ENCODE results near the gene NSRP1.

Gene NSRP1

GRCh38 chr17:30161601-30162000 lies 45.0 kb downstream of the NSRP1 start:
- Histone ChIP-seq H3K9me3 (ENCODE audit: control insufficient read depth, insufficient read depth, low read length) (no peaks in the 10 kb centered on the region), H3K27me3 (ENCODE audit: control insufficient read depth, insufficient read depth, low read length) (no peaks in the 10 kb centered on the region), H3K9ac (ENCODE audit: low read depth, low read length) (no peak overlapping the region), H3K4me3 (ENCODE audit: low read depth, low read length) (no peak overlapping the region), H3K4me1 (ENCODE audit: control insufficient read depth, insufficient read depth, low read length) (no peaks in the 10 kb centered on the region), H3K36me3 (ENCODE audit: control insufficient read depth, insufficient read depth, low read length) (no peaks in the 10 kb centered on the region)

GRCh38 chr17:30164531-30164930 lies 47.9 kb downstream of the NSRP1 start:
- Histone ChIP-seq H3K9me3 (ENCODE audit: control insufficient read depth, insufficient read depth, low read length) (no peaks in the 10 kb centered on the region), H3K9ac (ENCODE audit: low read depth, low read length) (no peak overlapping the region), H3K4me1 (ENCODE audit: control insufficient read depth, insufficient read depth, low read length) (no peaks in the 10 kb centered on the region), H3K27me3 (ENCODE audit: control insufficient read depth, insufficient read depth, low read length) (no peaks in the 10 kb centered on the region), H3K4me3 (ENCODE audit: low read depth, low read length) (no peak overlapping the region), H3K36me3 (ENCODE audit: control insufficient read depth, insufficient read depth, low read length) (no peaks in the 10 kb centered on the region)

DNA sequence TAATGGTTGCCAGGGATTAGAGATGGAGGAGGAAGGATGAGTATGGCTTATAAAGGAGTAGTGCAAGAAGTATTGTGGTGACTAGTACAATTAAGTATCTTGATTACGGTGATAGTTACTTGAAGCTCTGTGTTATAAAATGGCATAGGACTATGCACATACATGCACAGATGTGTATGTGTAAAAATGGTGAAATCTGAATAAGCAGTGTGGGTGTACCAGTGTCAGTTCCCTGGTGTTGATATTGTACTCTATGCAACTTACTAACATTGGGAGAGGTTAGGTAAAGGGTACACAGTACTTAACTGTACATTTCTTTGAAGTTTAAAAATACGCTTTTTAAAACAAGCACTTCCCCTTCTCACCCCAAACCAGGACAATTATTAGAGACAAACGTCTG lies 48.5 kb downstream of the NSRP1 start:
- Histone ChIP-seq H3K4me3 (ENCODE audit: low read depth, low read length) (no peak overlapping the region), H3K4me1 (ENCODE audit: control insufficient read depth, insufficient read depth, low read length) (no peaks in the 10 kb centered on the region), H3K36me3 (ENCODE audit: control insufficient read depth, insufficient read depth, low read length) (no peaks in the 10 kb centered on the region), H3K9ac (ENCODE audit: low read depth, low read length) (no peak overlapping the region), H3K9me3 (ENCODE audit: control insufficient read depth, insufficient read depth, low read length) (no peaks in the 10 kb centered on the region), H3K27me3 (ENCODE audit: control insufficient read depth, insufficient read depth, low read length) (no peaks in the 10 kb centered on the region)

DNA sequence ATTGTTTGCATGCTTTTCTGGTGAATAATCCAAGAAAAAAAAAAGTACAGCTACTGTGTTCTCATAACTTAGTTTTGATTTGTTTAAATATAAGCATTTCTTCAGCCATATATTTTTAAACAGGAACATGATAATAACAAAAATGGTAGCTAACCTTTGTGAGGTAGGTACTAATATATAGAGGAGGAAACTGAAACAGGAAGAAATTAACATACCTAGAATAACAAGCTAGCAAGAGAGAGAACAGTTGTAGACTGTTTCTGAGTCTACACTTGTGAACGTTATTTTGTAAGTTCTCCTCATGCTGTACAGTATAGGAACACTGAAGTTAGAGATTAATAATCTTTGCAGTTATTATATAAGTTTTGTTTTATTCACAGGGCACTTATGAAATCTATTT lies 49.3 kb downstream of the NSRP1 start:
- Histone ChIP-seq H3K9me3 (ENCODE audit: control insufficient read depth, insufficient read depth, low read length) (no peaks in the 10 kb centered on the region), H3K4me3 (ENCODE audit: low read depth, low read length) (no peak overlapping the region), H3K27me3 (ENCODE audit: control insufficient read depth, insufficient read depth, low read length) (no peaks in the 10 kb centered on the region), H3K9ac (ENCODE audit: low read depth, low read length) (no peak overlapping the region), H3K4me1 (ENCODE audit: control insufficient read depth, insufficient read depth, low read length) (no peaks in the 10 kb centered on the region), H3K36me3 (ENCODE audit: control insufficient read depth, insufficient read depth, low read length) (no peaks in the 10 kb centered on the region)

DNA sequence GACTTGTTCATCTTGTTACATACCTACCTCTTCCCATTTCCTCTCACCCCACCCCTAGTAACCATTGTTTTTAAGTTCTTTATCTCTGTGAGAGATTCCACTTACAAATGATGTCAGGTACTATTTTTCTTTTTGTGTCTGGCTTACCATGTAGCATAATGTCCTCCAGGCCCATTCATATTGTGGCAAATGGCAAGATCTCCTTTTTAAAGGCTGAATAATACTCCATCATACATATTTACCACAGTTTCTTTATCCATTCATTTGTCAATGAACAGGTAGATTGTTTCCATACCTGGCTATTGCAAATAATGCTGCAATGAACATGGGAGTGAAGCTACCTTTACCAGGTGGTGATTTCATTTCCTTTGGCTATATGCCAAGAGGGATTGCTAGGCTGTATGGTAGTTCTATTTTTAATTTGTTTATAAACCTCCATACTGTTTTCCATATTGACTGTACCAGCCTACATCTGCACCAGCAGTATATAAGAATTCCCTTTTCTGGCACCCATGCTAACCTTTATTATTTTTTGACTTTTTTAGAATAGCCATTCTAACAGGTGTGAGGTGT lies 53.9 kb downstream of the NSRP1 start:
- H3K4me3 ChIP-seq (ENCODE audit: low read depth, low read length): no peak overlapping the region
- no peaks in the 10 kb centered on the region for H3K27me3 ChIP-seq (ENCODE audit: control insufficient read depth, insufficient read depth, low read length)
- H3K4me1 ChIP-seq (ENCODE audit: control insufficient read depth, insufficient read depth, low read length): no peaks in the 10 kb centered on the region
- no peaks in the 10 kb centered on the region for H3K9me3 ChIP-seq (ENCODE audit: control insufficient read depth, insufficient read depth, low read length)
- H3K36me3 ChIP-seq (ENCODE audit: control insufficient read depth, insufficient read depth, low read length): no peaks in the 10 kb centered on the region
- H3K9ac ChIP-seq (ENCODE audit: low read depth, low read length): no peak overlapping the region

GRCh38 chr17:30172560-30172959 lies 55.9 kb downstream of the NSRP1 start:
- no peaks in the 10 kb centered on the region for H3K4me1 ChIP-seq (ENCODE audit: control insufficient read depth, insufficient read depth, low read length)

GRCh38 chr17:30173649-30174048 lies 57.0 kb downstream of the NSRP1 start:
- Histone ChIP-seq H3K27me3 (ENCODE audit: control insufficient read depth, insufficient read depth, low read length) (no peaks in the 10 kb centered on the region), H3K4me3 (ENCODE audit: low read depth, low read length) (no peak overlapping the region), H3K9ac (ENCODE audit: low read depth, low read length) (no peak overlapping the region), H3K4me1 (ENCODE audit: control insufficient read depth, insufficient read depth, low read length) (no peaks in the 10 kb centered on the region), H3K9me3 (ENCODE audit: control insufficient read depth, insufficient read depth, low read length) (no peaks in the 10 kb centered on the region), H3K36me3 (ENCODE audit: control insufficient read depth, insufficient read depth, low read length) (no peaks in the 10 kb centered on the region)

More at GRCh38 chr17:30172560-30172959, 55.9 kb downstream of the NSRP1 start:
- no peaks in the 10 kb centered on the region for H3K9me3 ChIP-seq (ENCODE audit: control insufficient read depth, insufficient read depth, low read length)
- no peaks in the 10 kb centered on the region for H3K36me3 ChIP-seq (ENCODE audit: control insufficient read depth, insufficient read depth, low read length)
- H3K27me3 ChIP-seq (ENCODE audit: control insufficient read depth, insufficient read depth, low read length): no peaks in the 10 kb centered on the region
- no peak overlapping the region for H3K9ac ChIP-seq (ENCODE audit: low read depth, low read length)
- H3K4me3 ChIP-seq (ENCODE audit: low read depth, low read length): no peak overlapping the region

- no peaks in the 10 kb centered on the region for H3K27me3 ChIP-seq (ENCODE audit: control insufficient read depth, insufficient read depth, low read length)
- no peak overlapping the region for H3K4me3 ChIP-seq (ENCODE audit: low read depth, low read length)
- no peaks in the 10 kb centered on the region for H3K9me3 ChIP-seq (ENCODE audit: control insufficient read depth, insufficient read depth, low read length)
- no peaks in the 10 kb centered on the region for H3K4me1 ChIP-seq (ENCODE audit: control insufficient read depth, insufficient read depth, low read length)
- no peak overlapping the region for H3K9ac ChIP-seq (ENCODE audit: low read depth, low read length)
- peaks cover 2% of the 10 kb centered on the region for H3K36me3 ChIP-seq (ENCODE audit: control insufficient read depth, insufficient read depth, low read length)
These were observed 57.9 kb downstream of the NSRP1 start for GRCh38 chr17:30174556-30174955.

DNA sequence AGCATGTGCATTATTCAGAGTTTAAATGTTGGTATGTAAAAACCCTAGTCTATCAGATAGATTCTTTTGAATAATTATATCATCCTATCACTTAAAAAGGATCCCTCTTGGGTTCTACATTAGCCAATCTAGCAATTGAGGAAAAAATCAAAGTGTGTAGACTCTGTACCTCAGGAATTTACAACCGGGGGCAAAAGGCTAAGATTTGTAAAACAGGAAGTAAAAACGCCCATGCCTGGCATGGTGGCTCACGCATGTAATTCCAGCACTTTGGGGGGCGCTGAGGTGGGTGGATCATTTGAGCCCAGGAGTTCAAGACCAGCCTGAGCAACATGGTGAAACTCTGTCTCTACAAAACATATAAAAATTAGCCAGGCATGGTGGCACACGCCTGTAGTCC lies 60.2 kb downstream of the NSRP1 start:
- Histone ChIP-seq H3K9me3 (ENCODE audit: control insufficient read depth, insufficient read depth, low read length) (no peaks in the 10 kb centered on the region), H3K27me3 (ENCODE audit: control insufficient read depth, insufficient read depth, low read length) (no peaks in the 10 kb centered on the region), H3K36me3 (ENCODE audit: control insufficient read depth, insufficient read depth, low read length) (peaks cover 11% of the 10 kb centered on the region), H3K4me1 (ENCODE audit: control insufficient read depth, insufficient read depth, low read length) (no peaks in the 10 kb centered on the region), H3K4me3 (ENCODE audit: low read depth, low read length) (no peak overlapping the region), H3K9ac (ENCODE audit: low read depth, low read length) (no peak overlapping the region)

DNA sequence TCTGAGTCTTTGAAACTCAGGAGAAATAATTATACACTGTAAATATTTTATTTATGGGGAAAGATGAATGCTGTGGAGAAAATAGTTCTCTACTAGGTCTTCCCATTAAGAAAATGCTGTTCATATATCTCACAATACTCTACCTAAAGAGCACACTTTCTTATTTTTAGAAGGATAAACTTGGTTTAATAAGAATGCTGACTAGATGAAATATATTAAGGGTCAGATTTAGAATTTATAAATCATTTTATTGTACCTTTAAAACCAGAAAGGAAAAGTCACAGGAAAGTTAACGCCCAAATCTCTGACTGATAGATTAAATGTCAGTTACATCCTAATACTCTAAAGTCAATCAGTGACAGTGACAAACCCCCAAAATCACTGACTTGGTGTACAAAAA lies 70.1 kb downstream of the NSRP1 start:
- H3K4me1 ChIP-seq (ENCODE audit: control insufficient read depth, insufficient read depth, low read length): no peaks in the 10 kb centered on the region
- H3K9me3 ChIP-seq (ENCODE audit: control insufficient read depth, insufficient read depth, low read length): no peaks in the 10 kb centered on the region
- H3K27me3 ChIP-seq (ENCODE audit: control insufficient read depth, insufficient read depth, low read length): no peaks in the 10 kb centered on the region
- H3K4me3 ChIP-seq (ENCODE audit: low read depth, low read length): no peak overlapping the region
- no peak overlapping the region for H3K9ac ChIP-seq (ENCODE audit: low read depth, low read length)
- H3K36me3 ChIP-seq (ENCODE audit: control insufficient read depth, insufficient read depth, low read length): peaks cover 9% of the 10 kb centered on the region

DNA sequence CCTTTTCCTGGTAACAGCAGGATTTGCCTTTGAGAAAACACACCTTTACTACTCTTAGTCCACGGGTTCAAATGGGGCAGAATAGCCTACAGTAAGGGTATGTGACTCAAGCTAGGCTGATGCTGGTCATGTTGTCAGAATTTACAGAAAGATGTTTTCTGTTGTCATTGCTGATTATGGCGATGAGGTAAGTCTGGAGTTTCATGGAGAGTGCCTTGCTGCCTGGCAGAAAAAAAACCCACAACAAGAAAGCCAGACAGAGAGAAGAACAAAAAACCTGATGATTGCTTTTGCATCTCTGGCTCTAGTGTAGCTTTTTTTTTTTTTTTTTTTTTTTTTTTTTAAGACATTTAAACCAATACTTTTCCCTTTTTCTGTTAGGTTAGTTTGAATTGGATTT lies 71.0 kb downstream of the NSRP1 start:
- Histone ChIP-seq H3K9me3 (ENCODE audit: control insufficient read depth, insufficient read depth, low read length) (no peaks in the 10 kb centered on the region), H3K36me3 (ENCODE audit: control insufficient read depth, insufficient read depth, low read length) (peaks cover 9% of the 10 kb centered on the region), H3K4me3 (ENCODE audit: low read depth, low read length) (no peak overlapping the region), H3K9ac (ENCODE audit: low read depth, low read length) (no peak overlapping the region), H3K27me3 (ENCODE audit: control insufficient read depth, insufficient read depth, low read length) (no peaks in the 10 kb centered on the region), H3K4me1 (ENCODE audit: control insufficient read depth, insufficient read depth, low read length) (no peaks in the 10 kb centered on the region)

- H3K9me3 ChIP-seq (ENCODE audit: control insufficient read depth, insufficient read depth, low read length): no peaks in the 10 kb centered on the region
- H3K9ac ChIP-seq (ENCODE audit: low read depth, low read length): no peak overlapping the region
- H3K27me3 ChIP-seq (ENCODE audit: control insufficient read depth, insufficient read depth, low read length): no peaks in the 10 kb centered on the region
- H3K4me3 ChIP-seq (ENCODE audit: low read depth, low read length): no peak overlapping the region
- peaks cover 9% of the 10 kb centered on the region for H3K36me3 ChIP-seq (ENCODE audit: control insufficient read depth, insufficient read depth, low read length)
- H3K4me1 ChIP-seq (ENCODE audit: control insufficient read depth, insufficient read depth, low read length): no peaks in the 10 kb centered on the region
These were observed 71.8 kb downstream of the NSRP1 start for GRCh38 chr17:30188211-30188939.
